Activated naive CD4-positive, alpha-beta T cell treated with anti-CD3 and anti-CD28 coated beads, Interleukin-2, amount 50 U/mL, for 16 hours (primary cell): ENCODE measurements around the gene STAT4.

Source experiments
- DNase-seq: peaks from one replicate; pipeline ENCODE4 v3.0.0-alpha.2; 2020

STAT4 gene

GRCh38 chr2:190986221-190986953, 164.4 kb downstream of the STAT4 start:
- DNase-seq = no peak

GRCh38 chr2:190984595-190984994, 166.2 kb downstream of the STAT4 start:
- no peak for DNase-seq

DNA sequence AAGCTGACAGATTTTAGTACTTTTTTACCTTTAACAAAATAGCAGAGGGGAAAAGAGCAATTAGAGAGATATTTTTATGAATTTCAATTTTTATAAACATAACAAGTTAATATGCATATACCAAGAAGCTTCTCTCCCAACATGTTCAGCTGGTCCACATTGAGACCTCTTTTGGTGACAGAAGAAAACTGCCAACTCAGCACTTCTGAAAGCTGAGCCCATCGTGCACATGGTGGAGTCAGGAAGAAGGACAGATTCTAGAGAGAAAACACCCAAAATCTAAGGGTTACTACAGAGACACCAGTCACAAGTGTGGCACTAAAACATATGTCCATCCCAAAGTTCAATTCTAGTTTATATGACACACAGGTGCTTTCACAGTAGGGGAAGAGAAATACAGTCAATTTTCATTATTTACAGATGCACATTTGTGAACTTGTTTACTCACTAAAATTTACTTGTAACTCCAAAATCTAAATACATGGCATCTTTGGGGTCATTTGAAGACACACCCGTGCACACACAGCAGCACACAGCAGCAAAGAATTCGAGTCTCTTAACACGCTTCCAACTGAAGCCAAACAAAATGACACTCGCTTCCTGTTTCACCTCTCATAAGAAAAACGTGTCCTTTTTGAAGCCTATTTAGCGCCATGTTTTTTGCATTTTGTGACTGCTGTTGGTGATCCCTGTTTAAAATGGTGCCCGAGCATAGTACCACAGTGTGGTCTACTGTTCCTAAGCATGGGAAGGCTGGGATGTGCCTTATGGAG, 168.3 kb downstream of the STAT4 start:
- no peak for DNase-seq

- no peak for DNase-seq
Observed at GRCh38 chr2:190981733-190982132, 169.1 kb downstream of the STAT4 start.

DNA sequence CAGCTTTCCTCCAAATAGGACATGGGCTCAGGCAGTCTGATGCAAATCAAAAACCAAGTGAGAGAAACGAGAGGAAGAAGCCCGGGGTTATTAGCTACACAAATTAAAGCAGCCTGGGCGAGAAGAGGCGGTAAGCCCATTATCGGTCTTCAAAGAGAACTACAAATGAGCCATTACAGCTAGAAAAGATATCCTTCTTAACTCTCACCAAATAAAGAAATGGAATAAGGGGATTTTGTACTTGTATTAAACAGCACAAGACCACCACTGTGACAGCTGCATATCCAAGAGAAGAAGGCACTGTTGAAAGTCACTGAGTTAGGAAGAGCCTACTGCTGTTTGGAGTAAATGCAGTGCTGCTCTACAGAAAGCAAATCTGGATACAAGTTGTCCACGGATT, 169.5 kb downstream of the STAT4 start:
- DNase-seq = no peak

GRCh38 chr2:190980630-190981209, 170.1 kb downstream of the STAT4 start:
- no peak for DNase-seq

- DNase-seq = no peak
Observed at GRCh38 chr2:190979906-190980629, 170.7 kb downstream of the STAT4 start.
